Muscle layer of duodenum (tissue), 2 donors: ENCODE data around the gene FNDC11.
"Not testable (repeated sequence)": the region's sequence is repeated elsewhere in the genome, so short reads cannot be mapped to it uniquely, and the experiment has no call there.

Source experiments
- H3K27ac ChIP-seq: one replicate; pipeline ENCODE4 v1.7.0; 2013; ENCODE audit warnings: mild to moderate bottlenecking, low read length
- H3K27me3 ChIP-seq: one replicate; pipeline ENCODE4 v1.7.0; 2013; ENCODE audit warnings: low read depth, mild to moderate bottlenecking, control low read depth, low read length
- H3K36me3 ChIP-seq, 2 donors: one replicate each; pipeline ENCODE4 v1.7.0; 2013; ENCODE audit warnings: low read length in 2 of 2, control low read depth in 1 of 2, mild to moderate bottlenecking in 1 of 2; ENCODE audit not compliant: insufficient read depth in 2 of 2, control insufficient read depth in 1 of 2
- H3K4me1 ChIP-seq, 2 donors: one replicate each; pipeline ENCODE4 v1.7.0; 2013; ENCODE audit warnings: low read length in 2 of 2, mild to moderate bottlenecking in 2 of 2, control low read depth in 1 of 2, moderate library complexity in 1 of 2; ENCODE audit not compliant: insufficient read depth in 2 of 2, control insufficient read depth in 1 of 2
- H3K4me3 ChIP-seq, 2 donors: one replicate each; pipeline ENCODE4 v1.7.0; 2013; ENCODE audit warnings: low read length in 2 of 2, low read depth in 1 of 2, mild to moderate bottlenecking in 1 of 2
- H3K9me3 ChIP-seq, 2 donors: one replicate each; pipeline ENCODE4 v1.7.0; 2013; ENCODE audit warnings: low read length in 2 of 2, control low read depth in 1 of 2, mild to moderate bottlenecking in 1 of 2; ENCODE audit not compliant: control insufficient read depth in 1 of 2
- donor health status: healthy.

FNDC11 gene

GRCh38 chr20:63595416-63596127, 41.6 kb downstream of the FNDC11 start:
- Histone ChIP-seq H3K4me1 (no peaks in the 10 kb centered on the region), H3K27me3 (no peaks in the 10 kb centered on the region), H3K4me3 (no peak overlapping the region), H3K27ac (no peak overlapping the region), H3K36me3 (peaks cover 19 to 60% of the 10 kb centered on the region in 2 donors), H3K9me3 (no peaks in the 10 kb centered on the region)

GRCh38 chr20:63596423-63596822, 42.5 kb downstream of the FNDC11 start:
- Histone ChIP-seq H3K27ac (no peak overlapping the region), H3K4me1 (no peaks in the 10 kb centered on the region), H3K27me3 (no peaks in the 10 kb centered on the region), H3K9me3 (no peaks in the 10 kb centered on the region), H3K4me3 (no peak overlapping the region), H3K36me3 (peaks cover 19 to 60% of the 10 kb centered on the region in 2 donors)

- Histone ChIP-seq H3K9me3 (no peaks in the 10 kb centered on the region), H3K27me3 (no peaks in the 10 kb centered on the region), H3K4me1 (no peaks in the 10 kb centered on the region), H3K27ac (no peak overlapping the region), H3K36me3 (peaks cover 26 to 59% of the 10 kb centered on the region in 2 donors), H3K4me3 (no peak overlapping the region)
These were observed 43.9 kb downstream of the FNDC11 start for GRCh38 chr20:63597651-63598478.

DNA sequence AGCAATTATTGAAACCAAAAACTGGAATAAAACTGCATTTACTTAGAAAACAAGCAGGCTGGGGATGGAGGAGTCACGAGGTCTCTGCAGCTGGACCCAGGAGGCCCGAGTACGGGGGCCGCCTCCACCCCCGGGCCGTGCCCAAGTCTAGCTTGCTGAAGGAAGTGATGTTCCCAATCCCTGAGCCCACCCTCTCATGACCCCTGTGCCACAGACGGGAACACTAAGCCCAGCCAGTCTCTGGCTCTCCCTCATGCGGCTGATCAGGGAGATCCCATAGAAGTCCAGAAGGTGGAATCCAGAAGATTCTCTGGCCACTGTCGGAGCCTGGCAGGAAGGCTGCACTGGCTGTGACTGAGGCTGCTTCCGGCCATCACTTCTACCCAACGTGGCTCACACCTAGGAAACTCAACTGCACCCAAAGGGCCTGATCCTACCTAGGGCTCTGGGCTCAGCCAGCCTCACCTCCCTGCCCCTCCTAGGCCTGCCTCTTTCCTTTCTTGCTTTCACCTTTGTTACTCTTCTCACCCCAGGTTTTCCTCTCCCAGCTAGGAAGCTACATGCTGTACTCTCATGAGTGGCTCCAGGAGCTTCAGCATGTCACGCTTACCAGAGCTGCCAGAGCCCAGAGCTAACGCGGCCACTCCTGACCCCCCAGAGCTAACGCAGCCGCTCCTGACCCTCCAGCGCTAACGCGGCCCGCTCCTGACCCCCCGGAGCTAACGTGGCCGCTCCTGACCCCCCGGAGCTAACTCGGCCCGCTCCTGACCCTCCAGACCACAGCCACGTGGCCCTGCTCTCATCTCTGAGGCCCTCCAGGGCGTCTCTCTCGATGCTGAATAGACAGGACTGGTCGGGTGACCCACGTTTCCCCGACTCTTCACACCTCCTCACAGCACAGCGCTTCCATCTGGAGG, 44.8 kb downstream of the FNDC11 start:
- no peaks in the 10 kb centered on the region for H3K27me3 ChIP-seq
- H3K4me1 ChIP-seq: no peaks in the 10 kb centered on the region
- H3K27ac ChIP-seq: no peak overlapping the region
- H3K4me3 ChIP-seq: no peak overlapping the region
- peaks cover 22 to 60% of the 10 kb centered on the region in 2 donors for H3K36me3 ChIP-seq
- H3K9me3 ChIP-seq: no peaks in the 10 kb centered on the region

DNA sequence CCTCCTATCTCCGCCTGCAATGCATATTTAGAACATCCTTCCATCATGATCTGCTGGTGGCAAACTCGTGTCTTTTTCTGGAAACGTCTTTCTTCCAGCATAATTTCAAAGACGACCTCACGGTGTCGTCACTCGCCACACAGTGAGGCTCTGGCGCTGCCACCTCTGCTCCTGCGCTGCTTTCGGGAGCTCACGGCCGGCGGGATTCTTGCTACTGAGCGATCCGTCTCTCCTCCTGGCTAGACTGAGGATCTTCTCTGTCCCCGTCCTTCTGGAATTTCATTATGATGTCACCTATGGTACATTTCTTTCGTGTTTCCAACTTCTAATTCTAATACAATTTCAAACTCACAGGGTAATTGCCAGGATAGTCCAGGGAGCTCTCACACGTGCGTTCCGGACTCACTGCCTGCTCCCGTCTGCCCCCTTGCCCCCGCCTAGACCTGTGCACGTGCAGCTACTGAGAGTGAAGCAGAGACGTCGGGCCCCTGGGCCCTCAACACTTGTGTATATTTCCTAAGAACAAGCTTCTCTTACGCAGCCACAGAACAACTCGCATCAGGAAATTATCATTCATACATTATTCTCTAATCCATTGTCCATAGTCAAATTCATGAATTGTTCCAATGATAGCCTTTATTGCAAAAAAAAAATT, 45.6 kb downstream of the FNDC11 start:
- H3K36me3 ChIP-seq: peaks cover 22 to 65% of the 10 kb centered on the region in 2 donors
- H3K4me3 ChIP-seq: no peak overlapping the region
- no peaks in the 10 kb centered on the region for H3K4me1 ChIP-seq
- no peaks in the 10 kb centered on the region for H3K9me3 ChIP-seq
- H3K27me3 ChIP-seq: no peaks in the 10 kb centered on the region
- no peak overlapping the region for H3K27ac ChIP-seq

DNA sequence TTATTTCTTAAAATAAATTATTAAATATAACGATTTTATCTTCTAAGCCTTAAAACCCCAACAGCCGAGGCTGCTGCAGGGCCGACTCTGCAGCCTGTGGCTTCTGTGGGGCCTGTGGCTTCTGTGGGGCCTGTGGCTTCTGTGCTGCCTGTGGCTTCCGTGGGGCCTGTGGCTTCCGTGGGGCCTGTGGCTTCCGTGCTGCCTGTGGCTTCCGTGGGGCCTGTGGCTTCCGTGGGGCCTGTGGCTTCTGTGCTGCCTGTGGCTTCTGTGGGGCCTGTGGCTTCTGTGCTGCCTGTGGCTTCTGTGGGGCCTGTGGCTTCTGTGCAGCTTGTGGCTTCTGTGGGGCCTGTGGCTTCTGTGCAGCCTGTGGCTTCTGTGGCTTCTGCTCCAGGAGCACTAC, 47.7 kb downstream of the FNDC11 start:
- not testable (repeated sequence) for H3K27ac ChIP-seq, H3K4me3 ChIP-seq, H3K27me3 ChIP-seq, H3K4me1 ChIP-seq, H3K9me3 ChIP-seq
- peaks cover 17 to 54% of the 10 kb centered on the region in 2 donors for H3K36me3 ChIP-seq

GRCh38 chr20:63602321-63602720, 48.4 kb downstream of the FNDC11 start:
- Histone ChIP-seq H3K27me3 (no peaks in the 10 kb centered on the region), H3K36me3 (peaks cover 17 to 54% of the 10 kb centered on the region in 2 donors), H3K4me3 (no peak overlapping the region), H3K27ac (no peak overlapping the region), H3K4me1 (no peaks in the 10 kb centered on the region), H3K9me3 (no peaks in the 10 kb centered on the region)
